Stomach (tissue), 9 donors: Measurements from ENCODE around the gene PPM1F. TPM values are rescaled to one million over a fixed set of nuclear protein-coding genes. Genes with fewer than 3 reads are reported as not detected.

Experiments used
- DNase-seq, 2 donors: peaks; one replicate each; pipeline versions ENCODE4 v3.0.0 to v3.0.0-alpha.2; 2013 to 2019
- H3K27ac ChIP-seq, 5 donors: fragments of 200-600 bp in 4 of 5; sonication (generic) in 4 of 5; one replicate each; pipeline ENCODE4 v1.5.1; 2013 to 2019; ENCODE audit warnings: mild to moderate bottlenecking in 1 of 5, moderate library complexity in 1 of 5
- H3K27me3 ChIP-seq, 3 donors: fragments of 200-600 bp; sonication (generic); one replicate each; pipeline ENCODE4 v1.5.1; 2017 to 2019; ENCODE audit warnings: mixed run types in 1 of 3
- H3K36me3 ChIP-seq, 4 donors: fragments of 200-600 bp; sonication (generic); 1 replicate in 3 of 4; 2 replicates in 1 of 4; pipeline ENCODE4 v1.5.1; 2016 to 2019
- H3K4me1 ChIP-seq, 4 donors: fragments of 200-600 bp; sonication (generic); one replicate each; pipeline ENCODE4 v1.5.1; 2016 to 2019
- H3K4me3 ChIP-seq, 4 donors: fragments of 200-600 bp; sonication (generic) in 3 of 4; one replicate each; pipeline ENCODE4 v1.5.1; 2016 to 2019; ENCODE audit warnings: mild to moderate bottlenecking in 1 of 4
- H3K9me3 ChIP-seq, 4 donors: fragments of 200-600 bp; sonication (generic); one replicate each; pipeline ENCODE4 v1.5.1; 2016 to 2019
- CTCF ChIP-seq, 7 experiments: fragments of 450-650 bp in 4 of 7; fragments of 200-600 bp in 3 of 7; sonication (generic) in 3 of 7; IDR thresholded peaks; one replicate each; pipeline ENCODE4 v1.5.1; 2016 to 2019; ENCODE audit warnings: antibody characterized with exemption in 7 of 7, control low read depth in 2 of 7, mild to moderate bottlenecking in 1 of 7
- EP300 ChIP-seq: sonication (generic); formaldehyde crosslinking; IDR thresholded peaks from one replicate; pipeline ENCODE4 v1.6.1; 2017; ENCODE audit warnings: antibody characterized with exemption
- POLR2A ChIP-seq, 4 donors: fragments of 450-650 bp; IDR thresholded peaks; one replicate each; pipeline ENCODE4 v1.6.1; 2016; ENCODE audit warnings: antibody characterized with exemption in 4 of 4, control low read depth in 2 of 4, mild to moderate bottlenecking in 1 of 4, moderate library complexity in 1 of 4
- POLR2AphosphoS5 ChIP-seq, 3 donors: sonication (generic); formaldehyde crosslinking; IDR thresholded peaks; one replicate each; pipeline ENCODE4 v1.6.1; 2016; ENCODE audit warnings: antibody characterized with exemption in 3 of 3
- whole genome bisulfite sequencing, 5 donors: extraction: QIAGEN DNeasy Blood & Tissue Kit in 3 of 5; methylation state at CpG; one replicate each; pipeline versions ENCODE4 v1.1.5 to v1.1.7; 2013 to 2018; 5-methylcytosine and 5-hydroxymethylcytosine counted together
- intact Hi-C: fragments of 100-400 bp; cut with DNase I; formaldehyde crosslinking; loops from one replicate; pipeline ENCODE4 v1.15.1; 2023; ENCODE audit warnings: low total_unique reads
- polyA plus RNA-seq, 3 donors: library from polyadenylated mRNA; stranded (reverse); fragments of 200-250 nt; gene quantifications; one replicate each; pipeline ENCODE4 v1.2.3, GENCODE V29; 2013
- total RNA-seq, 5 donors: library from RNA; depleted of rRNA; stranded (reverse); fragments of >200 nt; gene quantifications; one replicate each; pipeline versions ENCODE4 v1.1.0 to v1.2.3, GENCODE V29; 2014 to 2016
- donor health status: healthy with polysubstance abuse.
- donor health status: Bipolar disorder and iron deficiency.
- donor health status: healthy.

Gene PPM1F
- total and polyA plus RNA-seq, 8 donors: 6.7 to 285 (median 16.8) TPM

DNA sequence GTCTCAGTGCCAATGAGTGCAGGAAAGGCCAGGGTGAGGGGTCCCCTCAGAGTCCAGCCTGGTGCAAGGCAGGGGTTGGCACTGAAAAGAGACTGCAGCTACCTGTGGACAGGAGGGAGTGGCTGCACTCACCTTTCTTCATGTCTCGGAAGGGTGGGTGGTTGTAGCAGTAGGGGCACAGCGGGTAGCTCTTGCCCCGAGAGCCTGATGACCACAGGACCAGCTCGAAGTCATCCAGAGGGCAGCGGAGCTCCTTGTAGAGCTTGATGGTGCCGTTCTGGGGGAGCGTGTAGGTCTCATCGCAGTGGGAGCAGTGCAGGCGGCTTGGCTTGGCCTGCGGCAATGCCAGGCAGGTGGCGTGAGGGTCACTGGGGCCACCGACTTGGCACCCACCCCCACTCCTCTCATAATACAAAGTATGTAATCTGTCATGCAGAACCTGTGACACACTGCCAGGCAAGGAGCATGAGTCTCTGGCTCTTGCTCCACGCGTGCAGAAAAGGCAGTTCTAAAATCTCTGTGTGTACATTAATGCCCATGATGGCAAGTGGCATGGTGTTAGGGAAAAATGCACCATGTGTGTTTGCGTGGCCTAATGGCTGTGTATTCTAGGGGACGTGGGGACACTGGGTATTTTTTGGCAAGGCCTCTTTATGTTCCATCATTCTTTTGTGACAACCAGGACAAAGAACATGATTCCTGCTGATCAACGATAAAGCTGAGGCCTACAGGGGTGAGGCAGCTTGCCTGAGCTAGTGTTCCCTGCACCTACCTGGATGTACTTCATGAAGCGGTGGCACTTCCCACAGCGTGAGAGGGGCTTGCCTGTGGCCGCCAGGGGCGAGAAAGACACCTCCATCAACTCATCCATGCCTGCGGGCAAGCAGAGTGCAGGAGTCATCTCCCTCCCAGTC, 6.0 kb upstream of the PPM1F start:
- DNase-seq: no peak
- Histone ChIP-seq H3K36me3 (peaks cover 18 to 60% (median 60%) of the 10 kb centered on the region in 4 donors), H3K27ac (no peak overlapping the region), H3K27me3 (no peaks in the 10 kb centered on the region), H3K9me3 (no peaks in the 10 kb centered on the region), H3K4me1 (peaks cover 3 to 17% (median 6%) of the 10 kb centered on the region in 4 donors), H3K4me3 (no peak overlapping the region)
- 86 to 92% (median 91%) methylated on average over 20 to 22 of the region's 22 CpGs for WGBS, 5 donors
- no peak for TF ChIP-seq EP300
- TF ChIP-seq POLR2AphosphoS5 (IDR thresholded peaks at IDR 0.05): no peak
- TF ChIP-seq POLR2A (IDR thresholded peaks at IDR 0.05): no peak
- TF ChIP-seq CTCF (IDR thresholded peaks at IDR 0.05): no peak
- intact Hi-C loops: no loop called here

- DNase-seq: peak; percentile 57 to 72
- WGBS, 5 donors: 6 to 11% (median 9%) methylated on average over 20 to 29 of the region's 29 CpGs
- no peaks in the 10 kb centered on the region for H3K9me3 ChIP-seq
- H3K27ac ChIP-seq: peak overlapping the region; percentile 2 to 87 (median 79)
- intact Hi-C loops: no loop called here
- H3K36me3 ChIP-seq: no peaks in the 10 kb centered on the region
- H3K4me1 ChIP-seq: peaks cover 4 to 55% (median 39%) of the 10 kb centered on the region in 4 donors
- no peaks in the 10 kb centered on the region for H3K27me3 ChIP-seq
- peak overlapping the region; percentile 73 to 87 (median 78) for H3K4me3 ChIP-seq
- TF ChIP-seq EP300 (no peak), POLR2AphosphoS5 (IDR thresholded peaks at IDR 0.05) (no peak), CTCF (IDR thresholded peaks at IDR 0.05) (no peak), POLR2A (IDR thresholded peaks at IDR 0.05) (no peak)
Observed at GRCh38 chr22:21951931-21952465, 650 bp downstream of the PPM1F start.

GRCh38 chr22:21951062-21951461, 1.6 kb downstream of the PPM1F start:
- no peak for DNase-seq
- H3K27ac ChIP-seq: peak overlapping the region in 2 of 5 donors; percentile 39 to 80
- H3K4me1 ChIP-seq: peaks cover 4 to 64% (median 42%) of the 10 kb centered on the region in 4 donors
- intact Hi-C loops: no loop called here
- H3K4me3 ChIP-seq: peak overlapping the region in 2 of 4 donors; percentile 82 to 87
- H3K36me3 ChIP-seq: peaks cover 0 to 2% (median under 1%) of the 10 kb centered on the region in 4 donors
- WGBS, 5 donors: 86 to 95% (median 92%) methylated on average over 6 to 7 of the region's 7 CpGs
- no peaks in the 10 kb centered on the region for H3K9me3 ChIP-seq
- no peaks in the 10 kb centered on the region for H3K27me3 ChIP-seq
- TF ChIP-seq POLR2A (IDR thresholded peaks at IDR 0.05) (no peak), CTCF (IDR thresholded peaks at IDR 0.05) (no peak), EP300 (no peak), POLR2AphosphoS5 (IDR thresholded peaks at IDR 0.05) (no peak)

- intact Hi-C loops: no loop called here
- TF ChIP-seq EP300 (no peak), POLR2A (IDR thresholded peaks at IDR 0.05) (no peak), CTCF (IDR thresholded peaks at IDR 0.05) (no peak), POLR2AphosphoS5 (IDR thresholded peaks at IDR 0.05) (no peak)
- Histone ChIP-seq H3K36me3 (peaks cover 8 to 13% (median 12%) of the 10 kb centered on the region in 4 donors), H3K9me3 (no peaks in the 10 kb centered on the region), H3K27ac (peak overlapping the region in 3 of 5 donors; percentile 61 to 80 (median 74)), H3K4me1 (peaks cover 4 to 68% (median 46%) of the 10 kb centered on the region in 4 donors), H3K4me3 (no peak overlapping the region), H3K27me3 (no peaks in the 10 kb centered on the region)
- 79 to 94% (median 88%) methylated on average over 1 of the region's 1 CpG for WGBS, 5 donors
- DNase-seq: no peak
Observed at GRCh38 chr22:21949948-21950347, 2.7 kb downstream of the PPM1F start.
